GM23338 (cell line): ENCODE data around the gene APP. TPM values are rescaled to one million over a fixed set of nuclear protein-coding genes. Genes with fewer than 3 reads are reported as not detected.
A peak's percentile ranks its signal among the peaks of the same experiment; 100 is the strongest.

ENCODE experiments used
- ATAC-seq: fragments of 200-7000 bp; cut with Tn5 transposase; 3 replicates; pipeline ENCODE4 v1.9.1; 2020
- DNase-seq: peaks from one replicate; pipeline ENCODE4 v3.0.0-alpha.2; 2015; ENCODE audit warnings: low spot score
- H2AFZ ChIP-seq: fragments of 200-600 bp; sonication (generic); 2 replicates; pipeline ENCODE4 v1.8.0; 2016; ENCODE audit warnings: antibody characterized with exemption, mild to moderate bottlenecking, moderate library complexity
- H3F3A ChIP-seq: fragments of 200-600 bp; sonication (generic); replicated peaks from 2 replicates; pipeline ENCODE4 v1.8.0; 2017; ENCODE audit warnings: antibody characterized with exemption, mixed run types, low read depth
- H3K27ac ChIP-seq: fragments of 200-600 bp; sonication (generic); 2 replicates; pipeline ENCODE4 v1.6.1; 2016; ENCODE audit warnings: low read depth
- H3K27me3 ChIP-seq: fragments of 200-600 bp; sonication (generic); 2 replicates; pipeline ENCODE4 v1.8.0; 2016; ENCODE audit warnings: mild to moderate bottlenecking, mixed run types, moderate library complexity; ENCODE audit not compliant: insufficient read depth
- H3K36me3 ChIP-seq: fragments of 200-600 bp; sonication (generic); 2 replicates; pipeline ENCODE4 v1.8.0; 2016; ENCODE audit warnings: mild to moderate bottlenecking; ENCODE audit not compliant: insufficient read depth
- H3K4me1 ChIP-seq: fragments of 200-600 bp; sonication (generic); 2 replicates; pipeline ENCODE4 v1.8.0; 2016; ENCODE audit warnings: mild to moderate bottlenecking, moderate library complexity; ENCODE audit not compliant: insufficient read depth
- H3K4me2 ChIP-seq: fragments of 200-600 bp; sonication (generic); 2 replicates; pipeline ENCODE4 v1.7.1; 2017; ENCODE audit warnings: mixed run types
- H3K4me3 ChIP-seq: fragments of 200-600 bp; sonication (generic); 2 replicates; pipeline ENCODE4 v1.6.1; 2016; ENCODE audit warnings: mixed run types
- H3K79me2 ChIP-seq: fragments of 200-600 bp; sonication (generic); replicated peaks from 2 replicates; pipeline ENCODE4 v1.8.0; 2017; ENCODE audit warnings: mild to moderate bottlenecking; ENCODE audit not compliant: insufficient read depth
- H3K9me2 ChIP-seq: fragments of 200-600 bp; sonication (generic); 2 replicates; pipeline ENCODE4 v1.8.0; 2017; ENCODE audit not compliant: insufficient read depth
- H4K20me1 ChIP-seq: fragments of 200-600 bp; sonication (generic); replicated peaks from 2 replicates; pipeline ENCODE4 v1.8.0; 2017; ENCODE audit warnings: mild to moderate bottlenecking; ENCODE audit not compliant: insufficient read depth
- H3K27ac Mint-ChIP-seq: 2 replicates; pipeline ENCODE4 v1.8.0; 2020; ENCODE audit warnings: inconsistent platforms, mild to moderate bottlenecking, moderate library complexity, mixed read lengths
- H3K27me3 Mint-ChIP-seq: 3 replicates; pipeline ENCODE4 v1.8.0; 2022; ENCODE audit warnings: low read depth, mild to moderate bottlenecking, moderate library complexity, mixed read lengths, inconsistent platforms; ENCODE audit not compliant: insufficient read depth, poor library complexity
- H3K36me3 Mint-ChIP-seq: 3 replicates; pipeline ENCODE4 v1.8.0; 2021; ENCODE audit warnings: low read depth, mild to moderate bottlenecking, inconsistent platforms, moderate library complexity, mixed read lengths
- H3K4me1 Mint-ChIP-seq: 3 replicates; pipeline ENCODE4 v1.8.0; 2020; ENCODE audit warnings: mild to moderate bottlenecking, inconsistent platforms, mixed read lengths
- H3K4me3 Mint-ChIP-seq: 3 replicates; pipeline ENCODE4 v1.8.0; 2021; ENCODE audit warnings: moderate library complexity, mild to moderate bottlenecking, inconsistent platforms, mixed read lengths
- H3K9me3 Mint-ChIP-seq: 3 replicates; pipeline ENCODE4 v1.8.0; 2020; ENCODE audit warnings: moderate library complexity, mild to moderate bottlenecking, inconsistent platforms, mixed read lengths
- EZH2 ChIP-seq: fragments of 200-600 bp; sonication (generic); IDR thresholded peaks from one replicate; pipeline ENCODE4 v1.8.0; 2017; ENCODE audit warnings: antibody characterized with exemption, mild to moderate bottlenecking, low read depth; ENCODE audit not compliant: unreplicated experiment
- EZH2phosphoT487 ChIP-seq: fragments of 200-600 bp; sonication (generic); IDR thresholded peaks from one replicate; pipeline ENCODE4 v1.8.1; 2018; ENCODE audit warnings: antibody characterized with exemption; ENCODE audit not compliant: unreplicated experiment
- JUNB ChIP-seq: IDR thresholded peaks from one replicate; pipeline ENCODE4 v1.6.1; 2016; ENCODE audit warnings: antibody characterized with exemption; ENCODE audit not compliant: unreplicated experiment
- NANOG ChIP-seq: IDR thresholded peaks from 2 replicates; pipeline ENCODE4 v1.6.1; 2016; ENCODE audit warnings: antibody characterized with exemption, borderline replicate concordance
- POLR2AphosphoS5 ChIP-seq: IDR thresholded peaks from 2 replicates; pipeline ENCODE4 v1.6.1; 2016; ENCODE audit warnings: antibody characterized with exemption, low read depth
- STAT1 ChIP-seq: IDR thresholded peaks from one replicate; pipeline ENCODE4 v1.6.1; 2016; ENCODE audit warnings: antibody characterized with exemption; ENCODE audit not compliant: unreplicated experiment
- ZNF114 ChIP-seq: fragments of 250-450 bp; sonication (Bioruptor Pico); IDR thresholded peaks from 2 replicates; pipeline ENCODE4 v1.5.0; 2020; ENCODE audit warnings: mild to moderate bottlenecking, moderate library complexity
- ZNF331 ChIP-seq: fragments of 250-450 bp; sonication (Bioruptor Pico); IDR thresholded peaks from 2 replicates; pipeline ENCODE4 v1.5.0; 2020; ENCODE audit warnings: low read depth, mild to moderate bottlenecking, moderate library complexity
- polyA plus RNA-seq: library from polyadenylated mRNA; unstranded; fragments of >200 nt; fragmentation: Nextera tagmentation; extraction: Ambion mirVana; gene quantifications from 2 replicates; pipeline ENCODE4 v1.2.1, GENCODE V29; 2016
- total RNA-seq: library from RNA; depleted of rRNA; stranded (reverse); fragments of >200 nt; shearing (Covaris generic); gene quantifications from 2 replicates; pipeline ENCODE4 v1.2.3, GENCODE V29; 2014
- TF ChIP-seq, protein P1 (sequence below): fragments of 250-450 bp; sonication (Bioruptor Pico); IDR thresholded peaks from 2 replicates; pipeline ENCODE4 v1.5.0; 2020; ENCODE audit warnings: mild to moderate bottlenecking, moderate library complexity
- TF ChIP-seq, protein P2 (sequence below), 2 experiments: fragments of 200-600 bp in 1 of 2; sonication (generic) in 1 of 2; conservative IDR thresholded peaks; 2 replicates each; pipeline versions ENCODE4 v1.5.1 to v1.6.1; 2016 to 2017; ENCODE audit warnings: antibody characterized with exemption in 2 of 2, low read depth in 2 of 2, mild to moderate bottlenecking in 2 of 2, moderate library complexity in 1 of 2
- TF ChIP-seq, protein P3 (sequence below): IDR thresholded peaks from 2 replicates; pipeline ENCODE4 v1.6.1; 2016; ENCODE audit warnings: antibody characterized with exemption

Gene APP
- total and polyA plus RNA-seq, 2 experiments from 2014 or later, result 69.4 to 444 TPM

DNA sequence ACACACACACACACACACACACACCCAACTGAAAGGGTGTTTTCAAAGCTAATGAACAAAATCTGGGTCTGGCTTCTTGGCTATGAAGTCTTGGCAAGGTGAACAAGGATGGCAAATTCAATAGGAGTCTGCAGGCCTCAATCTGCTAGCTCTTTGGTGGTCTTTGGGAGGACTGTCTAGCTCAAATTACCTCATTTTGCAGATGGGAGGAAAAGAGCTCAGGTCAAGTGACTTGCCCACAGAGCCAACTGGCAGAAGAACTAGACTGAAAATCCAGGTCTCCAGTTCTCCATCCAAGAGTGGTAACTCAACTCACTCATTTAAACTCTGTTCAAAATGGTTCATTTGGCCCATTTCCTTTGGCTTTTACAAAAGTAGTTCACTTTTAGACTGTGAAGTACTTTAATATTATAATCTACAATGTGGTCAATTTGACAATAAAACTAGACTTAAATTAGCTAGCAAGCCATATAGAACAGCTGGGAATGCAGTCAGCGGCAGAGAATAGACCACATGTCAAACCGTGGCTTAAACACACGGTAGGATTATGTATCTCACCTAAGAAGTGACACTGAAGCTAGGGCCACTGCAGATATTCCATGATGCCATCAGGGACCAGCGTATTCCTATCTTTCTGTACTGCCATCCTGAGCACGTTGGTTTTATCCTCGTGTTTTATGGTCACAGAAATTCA is 112.9 kb downstream of the APP start:
- no peak for ATAC-seq
- H3K79me2 ChIP-seq, result peaks cover 99% of the 10 kb centered on the region
- peak overlapping the region; percentile 5; the same call in 1 of the 2 replicates for H3K27ac ChIP-seq
- no peaks in the 10 kb centered on the region for H3K27me3 ChIP-seq
- Mint-ChIP-seq H3K36me3 (no peaks in the 10 kb centered on the region), H3K4me3 (no peak overlapping the region), H3K27me3 (no peaks in the 10 kb centered on the region), H3K9me3 (no peaks in the 10 kb centered on the region), H3K4me1 (peaks cover 63% of the 10 kb centered on the region), H3K27ac (no peak overlapping the region)
- peaks cover 39% of the 10 kb centered on the region for H3K4me1 ChIP-seq
- no peak overlapping the region for H2AFZ ChIP-seq
- H3F3A ChIP-seq, result no peaks in the 10 kb centered on the region
- H3K9me2 ChIP-seq, result no peaks in the 10 kb centered on the region
- H3K4me2 ChIP-seq, result peak overlapping the region; percentile 48; the same call in 1 of the 2 replicates
- DNase-seq, result no peak
- no peak for TF ChIP-seq JUNB
- TF ChIP-seq STAT1, result no peak
- TF ChIP-seq, protein P1, sequence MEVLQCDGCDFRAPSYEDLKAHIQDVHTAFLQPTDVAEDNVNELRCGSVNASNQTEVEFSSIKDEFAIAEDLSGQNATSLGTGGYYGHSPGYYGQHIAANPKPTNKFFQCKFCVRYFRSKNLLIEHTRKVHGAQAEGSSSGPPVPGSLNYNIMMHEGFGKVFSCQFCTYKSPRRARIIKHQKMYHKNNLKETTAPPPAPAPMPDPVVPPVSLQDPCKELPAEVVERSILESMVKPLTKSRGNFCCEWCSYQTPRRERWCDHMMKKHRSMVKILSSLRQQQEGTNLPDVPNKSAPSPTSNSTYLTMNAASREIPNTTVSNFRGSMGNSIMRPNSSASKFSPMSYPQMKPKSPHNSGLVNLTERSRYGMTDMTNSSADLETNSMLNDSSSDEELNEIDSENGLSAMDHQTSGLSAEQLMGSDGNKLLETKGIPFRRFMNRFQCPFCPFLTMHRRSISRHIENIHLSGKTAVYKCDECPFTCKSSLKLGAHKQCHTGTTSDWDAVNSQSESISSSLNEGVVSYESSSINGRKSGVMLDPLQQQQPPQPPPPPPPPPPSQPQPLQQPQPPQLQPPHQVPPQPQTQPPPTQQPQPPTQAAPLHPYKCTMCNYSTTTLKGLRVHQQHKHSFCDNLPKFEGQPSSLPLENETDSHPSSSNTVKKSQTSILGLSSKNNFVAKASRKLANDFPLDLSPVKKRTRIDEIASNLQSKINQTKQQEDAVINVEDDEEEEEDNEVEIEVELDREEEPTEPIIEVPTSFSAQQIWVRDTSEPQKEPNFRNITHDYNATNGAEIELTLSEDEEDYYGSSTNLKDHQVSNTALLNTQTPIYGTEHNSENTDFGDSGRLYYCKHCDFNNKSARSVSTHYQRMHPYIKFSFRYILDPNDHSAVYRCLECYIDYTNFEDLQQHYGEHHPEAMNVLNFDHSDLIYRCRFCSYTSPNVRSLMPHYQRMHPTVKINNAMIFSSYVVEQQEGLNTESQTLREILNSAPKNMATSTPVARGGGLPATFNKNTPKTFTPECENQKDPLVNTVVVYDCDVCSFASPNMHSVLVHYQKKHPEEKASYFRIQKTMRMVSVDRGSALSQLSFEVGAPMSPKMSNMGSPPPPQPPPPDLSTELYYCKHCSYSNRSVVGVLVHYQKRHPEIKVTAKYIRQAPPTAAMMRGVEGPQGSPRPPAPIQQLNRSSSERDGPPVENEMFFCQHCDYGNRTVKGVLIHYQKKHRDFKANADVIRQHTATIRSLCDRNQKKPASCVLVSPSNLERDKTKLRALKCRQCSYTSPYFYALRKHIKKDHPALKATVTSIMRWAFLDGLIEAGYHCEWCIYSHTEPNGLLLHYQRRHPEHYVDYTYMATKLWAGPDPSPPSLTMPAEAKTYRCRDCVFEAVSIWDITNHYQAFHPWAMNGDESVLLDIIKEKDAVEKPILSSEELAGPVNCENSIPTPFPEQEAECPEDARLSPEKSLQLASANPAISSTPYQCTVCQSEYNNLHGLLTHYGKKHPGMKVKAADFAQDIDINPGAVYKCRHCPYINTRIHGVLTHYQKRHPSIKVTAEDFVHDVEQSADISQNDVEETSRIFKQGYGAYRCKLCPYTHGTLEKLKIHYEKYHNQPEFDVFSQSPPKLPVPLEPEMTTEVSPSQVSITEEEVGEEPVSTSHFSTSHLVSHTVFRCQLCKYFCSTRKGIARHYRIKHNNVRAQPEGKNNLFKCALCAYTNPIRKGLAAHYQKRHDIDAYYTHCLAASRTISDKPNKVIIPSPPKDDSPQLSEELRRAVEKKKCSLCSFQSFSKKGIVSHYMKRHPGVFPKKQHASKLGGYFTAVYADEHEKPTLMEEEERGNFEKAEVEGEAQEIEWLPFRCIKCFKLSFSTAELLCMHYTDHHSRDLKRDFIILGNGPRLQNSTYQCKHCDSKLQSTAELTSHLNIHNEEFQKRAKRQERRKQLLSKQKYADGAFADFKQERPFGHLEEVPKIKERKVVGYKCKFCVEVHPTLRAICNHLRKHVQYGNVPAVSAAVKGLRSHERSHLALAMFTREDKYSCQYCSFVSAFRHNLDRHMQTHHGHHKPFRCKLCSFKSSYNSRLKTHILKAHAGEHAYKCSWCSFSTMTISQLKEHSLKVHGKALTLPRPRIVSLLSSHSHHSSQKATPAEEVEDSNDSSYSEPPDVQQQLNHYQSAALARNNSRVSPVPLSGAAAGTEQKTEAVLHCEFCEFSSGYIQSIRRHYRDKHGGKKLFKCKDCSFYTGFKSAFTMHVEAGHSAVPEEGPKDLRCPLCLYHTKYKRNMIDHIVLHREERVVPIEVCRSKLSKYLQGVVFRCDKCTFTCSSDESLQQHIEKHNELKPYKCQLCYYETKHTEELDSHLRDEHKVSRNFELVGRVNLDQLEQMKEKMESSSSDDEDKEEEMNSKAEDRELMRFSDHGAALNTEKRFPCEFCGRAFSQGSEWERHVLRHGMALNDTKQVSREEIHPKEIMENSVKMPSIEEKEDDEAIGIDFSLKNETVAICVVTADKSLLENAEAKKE (CRISPR knock-in tag), result no peak
- TF ChIP-seq EZH2, result no peak
- H4K20me1 ChIP-seq, result peaks cover 40% of the 10 kb centered on the region
- H3K4me3 ChIP-seq, result no peak overlapping the region
- no peaks in the 10 kb centered on the region for H3K36me3 ChIP-seq

DNA sequence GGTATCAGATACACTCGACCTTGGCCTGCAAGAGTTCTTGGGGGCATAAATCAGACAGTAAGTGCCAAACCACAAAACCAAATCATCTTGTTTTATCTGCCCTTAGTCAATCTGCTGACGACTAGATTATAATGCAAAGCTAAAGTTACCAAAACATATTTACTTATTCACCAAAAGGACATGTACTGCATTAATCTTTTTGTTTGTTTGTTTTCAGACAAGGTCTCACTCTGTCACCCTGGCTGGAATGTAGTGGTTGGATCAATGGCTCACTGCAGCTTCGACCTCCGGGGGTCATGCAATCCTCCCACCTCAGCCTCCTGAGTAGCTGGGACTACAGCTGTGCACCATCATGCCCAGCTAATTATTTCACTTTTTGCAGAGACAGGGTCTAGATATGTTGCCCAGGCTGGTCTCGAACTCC is 114.7 kb downstream of the APP start:
- Mint-ChIP-seq H3K36me3 (peaks cover 7% of the 10 kb centered on the region), H3K4me3 (no peak overlapping the region), H3K27me3 (no peaks in the 10 kb centered on the region), H3K4me1 (peaks cover 63% of the 10 kb centered on the region), H3K9me3 (no peaks in the 10 kb centered on the region), H3K27ac (0 out of 2 replicates have a peak overlapping the region, but pooled peaks have one; percentile 21)
- Histone ChIP-seq H3K27ac (peak overlapping the region; percentile 22; the same call in 1 of the 2 replicates), H4K20me1 (peaks cover 28% of the 10 kb centered on the region), H3K4me3 (no peak overlapping the region), H3K4me1 (peaks cover 45% of the 10 kb centered on the region), H3K27me3 (no peaks in the 10 kb centered on the region), H3K9me2 (no peaks in the 10 kb centered on the region), H2AFZ (no peak overlapping the region), H3K36me3 (no peaks in the 10 kb centered on the region), H3K79me2 (peaks cover 100% of the 10 kb centered on the region), H3F3A (no peaks in the 10 kb centered on the region), H3K4me2 (no peak overlapping the region)
- ATAC-seq (no peak), DNase-seq (no peak)
- TF ChIP-seq POLR2AphosphoS5 (no peak), EZH2 (no peak), STAT1 (no peak), JUNB (no peak), NANOG (no peak), ZNF331 (CRISPR knock-in tag) (no peak), EZH2phosphoT487 (no peak), ZNF114 (CRISPR knock-in tag) (no peak)
- TF ChIP-seq, protein P2, sequence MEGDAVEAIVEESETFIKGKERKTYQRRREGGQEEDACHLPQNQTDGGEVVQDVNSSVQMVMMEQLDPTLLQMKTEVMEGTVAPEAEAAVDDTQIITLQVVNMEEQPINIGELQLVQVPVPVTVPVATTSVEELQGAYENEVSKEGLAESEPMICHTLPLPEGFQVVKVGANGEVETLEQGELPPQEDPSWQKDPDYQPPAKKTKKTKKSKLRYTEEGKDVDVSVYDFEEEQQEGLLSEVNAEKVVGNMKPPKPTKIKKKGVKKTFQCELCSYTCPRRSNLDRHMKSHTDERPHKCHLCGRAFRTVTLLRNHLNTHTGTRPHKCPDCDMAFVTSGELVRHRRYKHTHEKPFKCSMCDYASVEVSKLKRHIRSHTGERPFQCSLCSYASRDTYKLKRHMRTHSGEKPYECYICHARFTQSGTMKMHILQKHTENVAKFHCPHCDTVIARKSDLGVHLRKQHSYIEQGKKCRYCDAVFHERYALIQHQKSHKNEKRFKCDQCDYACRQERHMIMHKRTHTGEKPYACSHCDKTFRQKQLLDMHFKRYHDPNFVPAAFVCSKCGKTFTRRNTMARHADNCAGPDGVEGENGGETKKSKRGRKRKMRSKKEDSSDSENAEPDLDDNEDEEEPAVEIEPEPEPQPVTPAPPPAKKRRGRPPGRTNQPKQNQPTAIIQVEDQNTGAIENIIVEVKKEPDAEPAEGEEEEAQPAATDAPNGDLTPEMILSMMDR (conservative IDR thresholded peaks at IDR 0.05; ENCODE audit: low read depth in 2 of 2), result no peak
- TF ChIP-seq, protein P3, sequence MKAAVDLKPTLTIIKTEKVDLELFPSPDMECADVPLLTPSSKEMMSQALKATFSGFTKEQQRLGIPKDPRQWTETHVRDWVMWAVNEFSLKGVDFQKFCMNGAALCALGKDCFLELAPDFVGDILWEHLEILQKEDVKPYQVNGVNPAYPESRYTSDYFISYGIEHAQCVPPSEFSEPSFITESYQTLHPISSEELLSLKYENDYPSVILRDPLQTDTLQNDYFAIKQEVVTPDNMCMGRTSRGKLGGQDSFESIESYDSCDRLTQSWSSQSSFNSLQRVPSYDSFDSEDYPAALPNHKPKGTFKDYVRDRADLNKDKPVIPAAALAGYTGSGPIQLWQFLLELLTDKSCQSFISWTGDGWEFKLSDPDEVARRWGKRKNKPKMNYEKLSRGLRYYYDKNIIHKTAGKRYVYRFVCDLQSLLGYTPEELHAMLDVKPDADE, result no peak
